Activated naive CD8-positive, alpha-beta T cell (primary cell): ENCODE results near the gene PNLIPRP3.
"Not testable (repeated sequence)": the region's sequence is repeated elsewhere in the genome, so short reads cannot be mapped to it uniquely, and the experiment has no call there.

Experiments used
- H3K27ac Mint-ChIP-seq: one replicate; pipeline ENCODE4 v1.8.0; 2021; ENCODE audit warnings: mixed read lengths
- H3K27me3 Mint-ChIP-seq: one replicate; pipeline ENCODE4 v1.8.0; 2021; ENCODE audit warnings: mixed read lengths
- H3K36me3 Mint-ChIP-seq: one replicate; pipeline ENCODE4 v1.8.0; 2021; ENCODE audit warnings: mixed read lengths
- H3K4me1 Mint-ChIP-seq: one replicate; pipeline ENCODE4 v1.8.0; 2021; ENCODE audit warnings: low read depth, mixed read lengths
- H3K4me3 Mint-ChIP-seq: one replicate; pipeline ENCODE4 v1.8.0; 2021; ENCODE audit warnings: mild to moderate bottlenecking, mixed read lengths
- H3K9me3 Mint-ChIP-seq: one replicate; pipeline ENCODE4 v1.8.0; 2021; ENCODE audit warnings: low read depth, mixed read lengths

Gene PNLIPRP3

GRCh38 chr10:116427671-116428070 is at the start of gene PNLIPRP3:
Gene PNLIPRP3 (plus strand): TSS chr10:116427847. CDS start chr10:116428013, 166 bp downstream.
- no peak within 1 kb of the TSS for H3K4me3 Mint-ChIP-seq
- H3K27me3 Mint-ChIP-seq, result peaks cover 4% of the 10 kb centered on the region
- H3K27ac Mint-ChIP-seq, result no peak within 1 kb of the TSS
- H3K36me3 Mint-ChIP-seq, result no peaks in the 10 kb centered on the region
- H3K9me3 Mint-ChIP-seq, result no peaks in the 10 kb centered on the region
- no peaks in the 10 kb centered on the region for H3K4me1 Mint-ChIP-seq

GRCh38 chr10:116382290-116382689 is 45.4 kb upstream of the PNLIPRP3 start:
- no peaks in the 10 kb centered on the region for H3K27me3 Mint-ChIP-seq
- H3K36me3 Mint-ChIP-seq, result no peaks in the 10 kb centered on the region
- H3K27ac Mint-ChIP-seq, result no peak overlapping the region
- no peaks in the 10 kb centered on the region for H3K4me1 Mint-ChIP-seq
- no peak overlapping the region for H3K4me3 Mint-ChIP-seq
- no peaks in the 10 kb centered on the region for H3K9me3 Mint-ChIP-seq

GRCh38 chr10:116385311-116385710 is 42.3 kb upstream of the PNLIPRP3 start:
- no peaks in the 10 kb centered on the region for H3K27me3 Mint-ChIP-seq
- H3K27ac Mint-ChIP-seq, result no peak overlapping the region
- H3K4me3 Mint-ChIP-seq, result no peak overlapping the region
- no peaks in the 10 kb centered on the region for H3K9me3 Mint-ChIP-seq
- no peaks in the 10 kb centered on the region for H3K36me3 Mint-ChIP-seq
- no peaks in the 10 kb centered on the region for H3K4me1 Mint-ChIP-seq

GRCh38 chr10:116385994-116386809 is 41.4 kb upstream of the PNLIPRP3 start:
- Mint-ChIP-seq H3K4me1 (no peaks in the 10 kb centered on the region), H3K27ac (no peak overlapping the region), H3K36me3 (no peaks in the 10 kb centered on the region), H3K4me3 (no peak overlapping the region), H3K27me3 (peaks cover 1% of the 10 kb centered on the region), H3K9me3 (no peaks in the 10 kb centered on the region)

- not testable (repeated sequence) for H3K4me3 Mint-ChIP-seq, H3K36me3 Mint-ChIP-seq, H3K27me3 Mint-ChIP-seq, H3K27ac Mint-ChIP-seq, H3K9me3 Mint-ChIP-seq, H3K4me1 Mint-ChIP-seq
These were observed 34.3 kb upstream of the PNLIPRP3 start for GRCh38 chr10:116393246-116393831.

GRCh38 chr10:116395223-116395985 is 32.2 kb upstream of the PNLIPRP3 start:
- H3K4me3 Mint-ChIP-seq, result no peak overlapping the region
- no peaks in the 10 kb centered on the region for H3K9me3 Mint-ChIP-seq
- H3K4me1 Mint-ChIP-seq, result no peaks in the 10 kb centered on the region
- H3K27me3 Mint-ChIP-seq, result peaks cover 4% of the 10 kb centered on the region
- H3K36me3 Mint-ChIP-seq, result no peaks in the 10 kb centered on the region
- no peak overlapping the region for H3K27ac Mint-ChIP-seq

GRCh38 chr10:116398224-116398623 is 29.4 kb upstream of the PNLIPRP3 start:
- H3K4me3 Mint-ChIP-seq, result no peak overlapping the region
- H3K27ac Mint-ChIP-seq, result no peak overlapping the region
- no peaks in the 10 kb centered on the region for H3K4me1 Mint-ChIP-seq
- H3K36me3 Mint-ChIP-seq, result no peaks in the 10 kb centered on the region
- H3K27me3 Mint-ChIP-seq, result peaks cover 7% of the 10 kb centered on the region
- no peaks in the 10 kb centered on the region for H3K9me3 Mint-ChIP-seq

- Mint-ChIP-seq H3K4me1 (no peaks in the 10 kb centered on the region), H3K36me3 (no peaks in the 10 kb centered on the region), H3K4me3 (no peak overlapping the region), H3K27ac (no peak overlapping the region), H3K9me3 (no peaks in the 10 kb centered on the region), H3K27me3 (peaks cover 7% of the 10 kb centered on the region)
These were observed 24.8 kb upstream of the PNLIPRP3 start for GRCh38 chr10:116402858-116403257.

GRCh38 chr10:116403740-116404250 is 23.9 kb upstream of the PNLIPRP3 start:
- Mint-ChIP-seq H3K9me3 (no peaks in the 10 kb centered on the region), H3K27me3 (peaks cover 7% of the 10 kb centered on the region), H3K4me1 (no peaks in the 10 kb centered on the region), H3K36me3 (no peaks in the 10 kb centered on the region), H3K27ac (no peak overlapping the region), H3K4me3 (no peak overlapping the region)

GRCh38 chr10:116408719-116409118 is 18.9 kb upstream of the PNLIPRP3 start:
- H3K4me1 Mint-ChIP-seq, result no peaks in the 10 kb centered on the region
- H3K9me3 Mint-ChIP-seq, result no peaks in the 10 kb centered on the region
- H3K36me3 Mint-ChIP-seq, result no peaks in the 10 kb centered on the region
- peaks cover 4% of the 10 kb centered on the region for H3K27me3 Mint-ChIP-seq
- no peak overlapping the region for H3K4me3 Mint-ChIP-seq
- no peak overlapping the region for H3K27ac Mint-ChIP-seq

- H3K27me3 Mint-ChIP-seq, result peaks cover 4% of the 10 kb centered on the region
- no peaks in the 10 kb centered on the region for H3K36me3 Mint-ChIP-seq
- H3K9me3 Mint-ChIP-seq, result no peaks in the 10 kb centered on the region
- H3K27ac Mint-ChIP-seq, result no peak overlapping the region
- H3K4me1 Mint-ChIP-seq, result no peaks in the 10 kb centered on the region
- H3K4me3 Mint-ChIP-seq, result no peak overlapping the region
These were observed 17.3 kb upstream of the PNLIPRP3 start for GRCh38 chr10:116410351-116410750.

GRCh38 chr10:116417821-116418220 is 9.8 kb upstream of the PNLIPRP3 start:
- no peaks in the 10 kb centered on the region for H3K9me3 Mint-ChIP-seq
- peaks cover 6% of the 10 kb centered on the region for H3K27me3 Mint-ChIP-seq
- H3K27ac Mint-ChIP-seq, result no peak overlapping the region
- no peak overlapping the region for H3K4me3 Mint-ChIP-seq
- H3K36me3 Mint-ChIP-seq, result no peaks in the 10 kb centered on the region
- H3K4me1 Mint-ChIP-seq, result no peaks in the 10 kb centered on the region

GRCh38 chr10:116418389-116418788 is 9.3 kb upstream of the PNLIPRP3 start:
- Mint-ChIP-seq H3K4me3 (no peak overlapping the region), H3K27ac (no peak overlapping the region), H3K4me1 (no peaks in the 10 kb centered on the region), H3K36me3 (no peaks in the 10 kb centered on the region), H3K27me3 (peaks cover 6% of the 10 kb centered on the region), H3K9me3 (no peaks in the 10 kb centered on the region)

- Mint-ChIP-seq H3K36me3 (no peaks in the 10 kb centered on the region), H3K27ac (no peak overlapping the region), H3K4me1 (no peaks in the 10 kb centered on the region), H3K9me3 (no peaks in the 10 kb centered on the region), H3K27me3 (peaks cover 7% of the 10 kb centered on the region), H3K4me3 (no peak overlapping the region)
These were observed 5.8 kb upstream of the PNLIPRP3 start for GRCh38 chr10:116421815-116422214.
